ENCODE results near the gene UBE2QL1. TPM values are rescaled to one million over a fixed set of nuclear protein-coding genes. Genes with fewer than 3 reads are reported as not detected.

The UBE2QL1 gene
- total and polyA plus RNA-seq, 2 of the 8 experiments (the other 6 are each of a cell fraction or from before 2014, with no cell fraction given): 0.43 to 0.65 TPM

- no peak for TF ChIP-seq SRF (IDR thresholded peaks at IDR 0.05; ENCODE audit: low read depth, low read length)
- TF ChIP-seq CREB1 (IDR thresholded peaks at IDR 0.05): no peak
Observed at GRCh38 chr5:6402939-6403338, 45.7 kb upstream of the UBE2QL1 start (continued).

Data from H1 (cell line).